ENCODE measurements around the gene NEB.
"Not testable (repeated sequence)": the region's sequence is repeated elsewhere in the genome, so short reads cannot be mapped to it uniquely, and the experiment has no call there.

NEB gene

GRCh38 chr2:151649966-151650365 lies 84.3 kb downstream of the NEB start:
- no peak for DNase-seq

DNA sequence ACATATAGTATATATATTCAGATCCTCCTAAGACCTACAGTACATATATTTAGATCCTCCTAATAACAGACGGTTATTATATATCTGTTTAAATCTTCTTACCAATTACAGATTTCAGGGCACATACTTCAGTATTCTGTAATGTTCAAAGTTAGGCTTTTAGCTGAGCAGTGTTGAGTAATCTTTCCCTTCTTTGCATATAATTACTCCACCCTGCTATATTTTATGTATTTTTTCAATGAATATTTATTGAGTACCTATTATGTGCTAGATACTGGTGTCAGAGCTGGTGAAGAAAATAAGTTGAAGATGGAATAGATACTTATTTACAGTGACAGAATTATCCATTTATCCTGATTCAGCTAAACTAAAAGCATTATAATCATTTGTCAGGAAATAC lies 84.9 kb downstream of the NEB start:
- no peak for DNase-seq

DNA sequence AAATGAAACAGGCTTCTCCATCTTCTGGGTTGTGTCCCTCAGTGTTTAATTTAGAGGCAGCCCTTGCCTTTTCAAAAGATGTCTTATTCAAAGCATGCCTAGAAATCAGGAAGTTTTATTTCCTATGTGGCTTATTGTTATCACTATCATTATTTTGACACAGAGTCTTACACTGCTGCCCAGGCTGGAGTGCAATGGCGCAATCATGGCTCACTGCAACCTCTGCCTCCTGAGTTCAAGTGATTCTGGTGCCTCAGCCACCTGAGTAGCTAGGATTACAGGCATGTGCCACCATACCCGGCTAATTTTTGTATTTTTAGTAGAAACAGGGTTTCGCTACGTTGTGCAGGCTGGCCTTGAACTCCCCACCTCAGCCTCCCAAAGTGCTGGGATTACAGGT lies 87.8 kb downstream of the NEB start:
- DNase-seq = not testable (repeated sequence)

- no peak for DNase-seq
These were observed 89.7 kb downstream of the NEB start for GRCh38 chr2:151644580-151644979.

- not testable (repeated sequence) for DNase-seq
These were observed 92.4 kb downstream of the NEB start for GRCh38 chr2:151641895-151642294.

GRCh38 chr2:151640087-151640486 lies 94.2 kb downstream of the NEB start:
- DNase-seq = no peak

DNA sequence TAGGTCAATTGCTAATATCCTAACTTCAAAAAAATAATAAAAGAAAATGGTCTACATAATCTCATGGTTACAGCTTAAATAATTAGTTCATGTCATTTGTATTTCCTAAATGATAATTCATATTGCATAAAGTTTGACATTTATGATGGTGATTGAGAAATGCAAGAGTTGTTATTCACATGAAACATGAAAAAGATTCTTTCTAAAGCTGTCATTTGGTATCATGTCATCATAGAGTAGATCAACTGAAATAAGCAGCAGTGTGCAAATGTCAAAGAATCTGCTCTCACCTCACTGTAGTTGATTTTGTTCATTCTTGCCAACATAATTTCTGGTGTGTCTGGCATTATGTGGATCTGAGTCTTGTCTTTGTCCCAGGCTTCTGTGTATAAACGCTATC lies 95.3 kb downstream of the NEB start:
- DNase-seq = no peak

DNA sequence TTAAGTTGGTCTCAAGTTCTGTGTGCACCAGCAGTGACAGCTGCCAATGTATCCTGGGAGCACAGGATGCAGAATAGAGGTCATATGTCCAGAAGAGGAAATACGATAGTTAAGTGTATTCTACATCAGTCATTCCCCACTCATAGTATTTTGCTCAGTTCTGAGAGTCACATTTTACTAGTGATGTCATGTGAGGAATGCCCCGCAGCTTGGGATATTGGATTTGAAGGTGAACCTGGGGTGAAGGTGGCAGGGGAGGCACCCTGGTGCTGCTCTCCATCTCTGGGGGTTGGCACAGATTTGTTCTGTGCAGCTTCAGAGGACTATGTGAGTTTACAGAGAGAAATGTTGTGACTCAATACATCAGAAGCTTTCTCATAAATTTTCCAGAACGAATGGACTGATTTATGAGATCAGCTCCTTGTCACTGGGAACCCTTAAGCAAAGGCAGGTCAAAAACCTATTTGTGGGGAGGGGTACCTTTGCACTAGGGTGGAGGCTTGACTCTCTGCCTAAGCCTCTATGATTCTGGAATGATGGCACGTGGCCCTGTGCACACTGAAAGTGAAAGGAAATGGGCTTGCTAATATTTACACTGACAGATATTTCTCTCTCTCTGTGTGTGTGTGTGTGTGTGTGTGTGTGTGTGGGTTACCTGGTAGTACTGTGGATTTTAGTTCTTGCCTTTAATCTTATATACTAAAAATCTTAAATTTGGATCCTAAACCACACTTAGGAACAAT lies 95.9 kb downstream of the NEB start:
- no peak for DNase-seq

DNA sequence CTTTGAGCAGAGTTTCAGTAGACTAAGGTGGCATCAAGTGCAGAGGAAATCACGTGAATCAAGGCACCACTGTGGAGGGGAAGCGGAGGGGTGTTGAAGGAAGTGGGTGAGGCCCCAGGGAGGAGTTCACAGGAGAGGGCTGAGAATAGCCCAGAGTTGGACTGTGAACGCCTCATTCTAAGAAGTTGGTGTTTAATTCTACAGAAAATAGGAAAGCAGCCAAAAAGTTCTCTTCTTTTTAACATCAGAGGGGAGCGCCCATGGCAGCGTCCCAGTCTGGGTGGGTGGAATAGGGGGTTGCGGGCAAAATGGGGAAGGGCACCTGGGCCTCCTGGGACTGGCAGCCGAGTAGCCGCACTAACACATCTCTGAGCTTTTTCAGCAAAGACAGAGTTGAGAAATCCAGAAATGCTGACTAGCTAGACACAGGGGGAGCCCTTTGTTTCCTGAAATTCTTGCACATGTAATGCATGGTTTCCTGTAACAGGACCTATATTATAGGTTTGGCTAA lies 97.0 kb downstream of the NEB start:
- DNase-seq = peak; percentile 4 to 56

GRCh38 chr2:151634736-151635467 lies 99.4 kb downstream of the NEB start:
- DNase-seq = no peak

DNA sequence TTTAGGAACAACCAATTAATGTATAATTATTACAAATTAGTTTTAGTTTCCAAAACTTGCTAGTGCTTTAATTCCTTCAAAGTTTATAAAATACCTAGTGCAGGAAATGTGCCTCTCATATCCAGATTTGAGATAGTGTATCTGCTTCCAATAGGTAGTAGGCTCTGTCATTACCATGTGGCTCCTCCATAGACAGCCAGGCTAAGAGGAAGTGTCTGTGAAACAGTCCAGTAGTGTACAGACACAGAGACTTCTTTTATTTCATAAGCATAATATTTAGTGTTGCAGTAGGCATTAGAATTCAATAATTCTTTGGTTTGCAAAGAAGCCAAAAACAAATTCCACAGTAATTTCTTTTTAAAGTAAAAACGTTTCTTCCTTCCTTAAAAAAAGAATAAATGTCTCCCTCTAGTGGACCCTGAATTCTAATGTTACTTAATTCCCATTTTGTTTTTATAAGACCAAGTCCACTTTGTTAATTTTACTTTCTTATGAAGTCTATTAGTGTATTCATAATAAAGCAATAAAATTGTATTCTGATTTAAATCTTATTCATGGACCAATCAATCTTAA lies 101.2 kb downstream of the NEB start:
- DNase-seq = no peak

- no peak for DNase-seq
These were observed 103.9 kb downstream of the NEB start for GRCh38 chr2:151630372-151630771.

GRCh38 chr2:151627353-151627752 lies 106.9 kb downstream of the NEB start:
- DNase-seq = no peak

GRCh38 chr2:151624271-151624670 lies 110.0 kb downstream of the NEB start:
- DNase-seq = no peak

DNA sequence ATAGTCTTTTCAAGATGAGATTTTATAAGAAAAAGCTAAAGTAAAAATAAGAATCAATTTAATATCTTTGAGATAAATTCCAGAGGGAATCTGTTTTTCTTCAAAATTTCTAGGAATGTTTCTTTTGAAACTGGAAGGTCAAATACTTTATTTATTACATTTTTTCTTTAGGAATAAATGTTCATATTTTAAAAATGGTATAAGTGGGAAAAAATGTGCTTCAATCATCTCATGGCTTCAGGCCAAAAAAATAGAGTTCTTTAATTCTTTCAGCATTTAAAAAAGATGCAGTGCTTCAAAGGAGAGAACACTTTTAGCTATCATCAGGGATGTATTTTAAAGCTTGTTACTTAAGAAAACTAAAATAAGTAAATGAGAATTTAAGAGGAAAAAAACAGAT lies 110.6 kb downstream of the NEB start:
- DNase-seq = no peak

- DNase-seq = no peak
These were observed 113.5 kb downstream of the NEB start for GRCh38 chr2:151620761-151621160.

DNA sequence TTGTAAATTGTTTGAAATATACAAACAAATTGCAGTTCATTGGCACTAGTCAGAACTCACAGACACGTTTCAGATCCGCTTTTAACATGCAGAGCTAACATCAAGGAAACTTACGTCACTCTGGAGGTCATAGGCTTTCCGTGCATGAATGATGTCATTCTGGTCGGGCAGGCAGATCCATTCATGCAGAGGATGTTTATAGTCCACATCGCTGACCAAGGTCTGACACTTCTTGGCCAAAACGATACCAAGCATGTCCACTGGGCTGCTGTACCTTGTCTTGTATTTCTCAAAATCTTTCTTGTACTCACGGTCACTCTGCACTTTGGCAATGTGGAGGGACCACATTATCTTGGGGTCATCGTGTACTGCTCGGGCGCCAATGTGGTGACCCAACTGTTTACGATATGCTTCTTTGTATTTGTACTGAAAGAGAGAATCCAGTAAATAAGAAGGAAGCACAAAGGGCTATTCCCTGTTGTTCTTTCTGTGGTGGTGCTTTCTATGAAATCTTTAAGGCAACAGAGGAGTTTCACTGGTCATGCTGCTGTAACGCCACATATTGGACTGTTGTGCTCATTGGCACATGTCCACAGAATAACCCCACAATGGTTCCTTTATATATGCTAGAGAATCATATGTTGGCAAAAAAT lies 114.8 kb downstream of the NEB start:
- DNase-seq = no peak

DNA sequence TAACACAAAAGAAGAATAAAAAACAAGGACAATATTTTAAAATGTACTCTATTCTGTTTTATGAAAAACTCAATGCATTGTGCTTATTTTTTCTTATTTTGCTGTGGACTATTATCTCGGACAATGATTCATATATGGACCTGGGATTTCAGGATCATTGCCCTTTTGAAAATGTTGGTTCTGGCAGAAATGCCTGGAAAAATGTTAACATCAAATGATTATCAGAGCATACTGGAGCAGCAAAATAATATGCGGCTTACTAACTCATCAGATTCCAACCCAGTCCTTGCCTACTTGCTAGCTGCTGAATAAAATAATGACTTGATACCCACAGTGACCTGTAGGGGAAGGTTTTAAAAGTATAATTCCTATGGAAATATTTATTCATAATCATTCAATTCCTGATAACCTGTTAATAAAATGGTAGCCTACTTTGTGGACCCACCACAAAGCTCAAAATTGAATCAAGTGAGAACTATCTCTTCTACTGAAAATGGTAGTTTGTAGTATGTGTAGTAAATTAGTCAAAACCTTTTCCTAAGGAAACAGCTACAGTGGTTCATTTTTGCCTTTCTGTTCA lies 117.4 kb downstream of the NEB start:
- DNase-seq = no peak

- no peak for DNase-seq
These were observed 119.5 kb downstream of the NEB start for GRCh38 chr2:151614606-151615306.

- DNase-seq = no peak
These were observed 120.1 kb downstream of the NEB start for GRCh38 chr2:151614159-151614558.

DNA sequence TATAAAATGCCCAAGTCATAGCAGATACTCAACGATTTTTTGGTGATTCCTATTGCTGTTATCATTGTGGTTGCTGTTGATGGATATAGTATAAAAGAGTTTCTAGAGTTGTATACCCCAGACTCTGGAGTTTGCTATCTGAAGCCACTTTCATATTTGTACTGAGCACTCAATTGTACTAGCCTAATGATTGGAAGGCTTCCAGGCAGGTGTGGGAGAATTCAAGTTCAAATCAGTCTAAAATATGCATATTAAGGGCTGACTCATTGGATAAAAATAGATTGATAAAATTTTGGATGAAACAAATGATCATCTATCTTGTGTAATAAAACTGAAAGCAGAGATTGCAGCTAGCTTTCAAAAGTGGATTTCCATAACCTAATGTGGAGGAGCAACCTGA lies 122.9 kb downstream of the NEB start:
- DNase-seq = no peak

DNA sequence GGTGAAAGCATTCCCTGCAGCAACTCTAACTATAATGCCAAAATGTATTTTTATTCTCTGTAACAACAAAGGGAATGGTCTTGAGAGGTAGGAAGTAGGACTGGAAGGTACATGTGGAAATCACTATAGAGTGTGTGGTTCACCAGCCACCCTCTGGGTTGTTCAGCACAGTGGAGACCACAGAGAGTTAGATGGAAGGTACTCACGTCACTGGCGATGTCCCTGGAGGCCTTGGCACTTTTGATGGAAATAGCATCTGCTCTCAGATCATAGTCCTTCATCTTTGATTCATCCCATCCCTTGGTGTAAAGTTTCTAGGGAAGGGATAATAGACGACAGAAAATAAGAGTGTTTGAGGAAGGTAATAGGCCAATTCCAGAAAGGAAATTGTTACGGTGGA lies 124.0 kb downstream of the NEB start:
- no peak for DNase-seq
